H1 (cell line): ENCODE measurements around the gene ZFYVE21.

ENCODE experiments used
- CHD1 ChIP-seq: IDR thresholded peaks from 2 replicates; pipeline ENCODE4 v1.6.1; 2012; ENCODE audit warnings: low read depth, low read length, improper control_type of control experiment
- CREB1 ChIP-seq: IDR thresholded peaks from 2 replicates; pipeline ENCODE4 v1.6.1; 2012; ENCODE audit warnings: inconsistent platforms
- CTCF ChIP-seq, 3 experiments: IDR thresholded peaks; 1 replicate in 2 of 3; 2 replicates in 1 of 3; pipeline versions ENCODE4 v1.5.1 to v1.6.1; 2011; ENCODE audit warnings: low read length in 3 of 3, mild to moderate bottlenecking in 3 of 3, inconsistent platforms in 2 of 3, low read depth in 1 of 3, moderate library complexity in 1 of 3; ENCODE audit not compliant: insufficient read depth in 1 of 3; ENCODE audit errors: control extremely low read depth in 1 of 3
- EZH2 ChIP-seq: fragments of 200-600 bp; sonication (generic); IDR thresholded peaks from 2 replicates; pipeline ENCODE4 v1.7.1; 2012; ENCODE audit warnings: low read depth, mild to moderate bottlenecking, moderate library complexity, low read length, inconsistent platforms; ENCODE audit not compliant: severe bottlenecking
- FOSL1 ChIP-seq: IDR thresholded peaks from 2 replicates; pipeline ENCODE4 v1.6.1; 2011; ENCODE audit warnings: mild to moderate bottlenecking, low read depth, low read length, moderate library complexity; ENCODE audit not compliant: insufficient read depth
- JUND ChIP-seq: IDR thresholded peaks from 2 replicates; pipeline ENCODE4 v1.6.1; 2011; ENCODE audit warnings: mild to moderate bottlenecking, improper control_type of control experiment, low read length
- MAFK ChIP-seq: IDR thresholded peaks from 2 replicates; pipeline ENCODE4 v1.6.1; 2012; ENCODE audit warnings: low read depth, mild to moderate bottlenecking, improper control_type of control experiment, low read length
- MAX ChIP-seq: IDR thresholded peaks from 2 replicates; pipeline ENCODE4 v1.6.1; 2012; ENCODE audit warnings: inconsistent platforms
- POLR2AphosphoS5 ChIP-seq: IDR thresholded peaks from 2 replicates; pipeline ENCODE4 v1.6.1; 2011; ENCODE audit warnings: low read depth, low read length
- RAD21 ChIP-seq, 2 experiments: IDR thresholded peaks in 1 of 2; conservative IDR thresholded peaks in 1 of 2; 2 replicates each; pipeline ENCODE4 v1.6.1; 2011; ENCODE audit warnings: low read depth in 2 of 2, low read length in 2 of 2, improper control_type of control experiment in 1 of 2, inconsistent platforms in 1 of 2, mild to moderate bottlenecking in 1 of 2, moderate library complexity in 1 of 2
- TCF12 ChIP-seq: IDR thresholded peaks from 2 replicates; pipeline ENCODE4 v1.6.1; 2011; ENCODE audit warnings: low read depth, mild to moderate bottlenecking, low read length
- YY1 ChIP-seq: IDR thresholded peaks from 2 replicates; pipeline ENCODE4 v1.6.1; 2011; ENCODE audit warnings: low read depth, mild to moderate bottlenecking, low read length

- TF ChIP-seq CTCF (IDR thresholded peaks at IDR 0.05; ENCODE audit: control extremely low read depth in 1 of 3, insufficient read depth in 1 of 3, low read depth in 1 of 3, low read length in 3 of 3) (no peak), FOSL1 (no peak), CREB1 (no peak), POLR2AphosphoS5 (no peak), JUND (no peak), CHD1 (no peak), RAD21 (IDR thresholded peaks at IDR 0.05 in 1 of 2, conservative IDR thresholded peaks at IDR 0.05 in 1 of 2; ENCODE audit: low read depth in 2 of 2, low read length in 2 of 2) (no peak), EZH2 (no peak), TCF12 (no peak), MAFK (no peak), MAX (no peak), YY1 (no peak)
These were observed 10.9 kb downstream of the ZFYVE21 start for GRCh38 chr14:103726474-103726873.
